Activated gamma-delta T cell treated with Interleukin-2 at 50 U/mL for 16 hours (primary cell): ENCODE data around the gene ENHO.
"Not testable (repeated sequence)": the region's sequence is repeated elsewhere in the genome, so short reads cannot be mapped to it uniquely, and the experiment has no call there.

ENCODE experiments used
- DNase-seq: peaks from one replicate; pipeline ENCODE4 v3.0.0-alpha.2; 2020

Gene ENHO

GRCh38 chr9:34555002-34555348 is 32.2 kb upstream of the ENHO start:
- no peak for DNase-seq

- DNase-seq = no peak
These were observed 31.6 kb upstream of the ENHO start for GRCh38 chr9:34554211-34555001.

GRCh38 chr9:34553511-34554021 is 30.8 kb upstream of the ENHO start:
- DNase-seq = no peak

GRCh38 chr9:34552986-34553385 is 30.2 kb upstream of the ENHO start:
- DNase-seq = no peak

GRCh38 chr9:34552606-34552981 is 29.8 kb upstream of the ENHO start:
- no peak for DNase-seq

GRCh38 chr9:34551751-34552605 is 29.2 kb upstream of the ENHO start:
- DNase-seq = no peak

- no peak for DNase-seq
These were observed 28.0 kb upstream of the ENHO start for GRCh38 chr9:34550681-34551270.

GRCh38 chr9:34550016-34550680 is 27.4 kb upstream of the ENHO start:
- no peak for DNase-seq

GRCh38 chr9:34549407-34549732 is 26.6 kb upstream of the ENHO start:
- no peak for DNase-seq

- DNase-seq = no peak
These were observed 25.3 kb upstream of the ENHO start for GRCh38 chr9:34547960-34548611.

- DNase-seq = peak; percentile 32
These were observed 24.3 kb upstream of the ENHO start for GRCh38 chr9:34546834-34547827.

- no peak for DNase-seq
These were observed 23.5 kb upstream of the ENHO start for GRCh38 chr9:34546102-34546833.

GRCh38 chr9:34545497-34545896 is 22.7 kb upstream of the ENHO start:
- no peak for DNase-seq

GRCh38 chr9:34544035-34544434 is 21.2 kb upstream of the ENHO start:
- no peak for DNase-seq

- DNase-seq = no peak
These were observed 18.8 kb upstream of the ENHO start for GRCh38 chr9:34541540-34541939.

- no peak for DNase-seq
These were observed 18.0 kb upstream of the ENHO start for GRCh38 chr9:34540827-34541226.

- DNase-seq = no peak
These were observed 13.9 kb upstream of the ENHO start for GRCh38 chr9:34536685-34537084.

GRCh38 chr9:34532041-34532440 is 9.3 kb upstream of the ENHO start:
- not testable (repeated sequence) for DNase-seq

GRCh38 chr9:34526026-34526425 is 3.2 kb upstream of the ENHO start:
- no peak for DNase-seq

- no peak for DNase-seq
These were observed 1.6 kb upstream of the ENHO start for GRCh38 chr9:34524349-34524748.
